IPS-18a (cell line): ENCODE data around the gene ADARB2.

ENCODE experiments used
- H3K27ac ChIP-seq: one replicate; pipeline ENCODE4 v1.5.1; 2013; ENCODE audit warnings: low read length
- H3K27me3 ChIP-seq: one replicate; pipeline ENCODE4 v1.6.1; 2013; ENCODE audit warnings: mild to moderate bottlenecking, low read length; ENCODE audit not compliant: control insufficient read depth, insufficient read depth
- H3K36me3 ChIP-seq: one replicate; pipeline ENCODE4 v1.6.1; 2013; ENCODE audit warnings: low read depth, low read length; ENCODE audit not compliant: control insufficient read depth
- H3K4me1 ChIP-seq: one replicate; pipeline ENCODE4 v1.6.1; 2013; ENCODE audit warnings: low read depth, low read length; ENCODE audit not compliant: control insufficient read depth
- H3K4me3 ChIP-seq: one replicate; pipeline ENCODE4 v1.5.1; 2013; ENCODE audit warnings: low read length
- H3K9ac ChIP-seq: one replicate; pipeline ENCODE4 v1.6.1; 2013; ENCODE audit warnings: mild to moderate bottlenecking, low read length, moderate library complexity
- H3K9me3 ChIP-seq: one replicate; pipeline ENCODE4 v1.6.1; 2013; ENCODE audit warnings: low read depth, low read length; ENCODE audit not compliant: control insufficient read depth

The ADARB2 gene

DNA sequence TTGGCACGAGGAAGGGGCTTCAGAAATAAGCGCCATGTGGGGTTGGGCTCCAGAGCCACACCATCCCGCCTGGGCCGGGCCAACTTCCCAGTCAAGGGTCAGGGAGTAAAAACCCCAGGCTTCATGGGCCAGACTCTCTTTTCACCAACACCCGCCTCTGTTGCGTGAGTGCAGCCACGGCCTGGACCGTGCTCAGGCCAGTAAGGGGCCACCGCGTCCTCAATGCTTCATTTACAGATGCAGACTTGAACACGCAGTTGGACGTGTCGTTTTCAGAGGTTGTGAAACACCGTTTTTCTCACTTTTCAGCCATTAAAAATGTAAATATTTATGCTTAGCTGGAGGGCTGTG is 520.1 kb downstream of the ADARB2 start:
- Histone ChIP-seq H3K9me3 (no peaks in the 10 kb centered on the region), H3K36me3 (no peaks in the 10 kb centered on the region), H3K4me1 (no peaks in the 10 kb centered on the region), H3K4me3 (no peak overlapping the region), H3K27ac (no peak overlapping the region), H3K9ac (no peak overlapping the region), H3K27me3 (no peaks in the 10 kb centered on the region)

DNA sequence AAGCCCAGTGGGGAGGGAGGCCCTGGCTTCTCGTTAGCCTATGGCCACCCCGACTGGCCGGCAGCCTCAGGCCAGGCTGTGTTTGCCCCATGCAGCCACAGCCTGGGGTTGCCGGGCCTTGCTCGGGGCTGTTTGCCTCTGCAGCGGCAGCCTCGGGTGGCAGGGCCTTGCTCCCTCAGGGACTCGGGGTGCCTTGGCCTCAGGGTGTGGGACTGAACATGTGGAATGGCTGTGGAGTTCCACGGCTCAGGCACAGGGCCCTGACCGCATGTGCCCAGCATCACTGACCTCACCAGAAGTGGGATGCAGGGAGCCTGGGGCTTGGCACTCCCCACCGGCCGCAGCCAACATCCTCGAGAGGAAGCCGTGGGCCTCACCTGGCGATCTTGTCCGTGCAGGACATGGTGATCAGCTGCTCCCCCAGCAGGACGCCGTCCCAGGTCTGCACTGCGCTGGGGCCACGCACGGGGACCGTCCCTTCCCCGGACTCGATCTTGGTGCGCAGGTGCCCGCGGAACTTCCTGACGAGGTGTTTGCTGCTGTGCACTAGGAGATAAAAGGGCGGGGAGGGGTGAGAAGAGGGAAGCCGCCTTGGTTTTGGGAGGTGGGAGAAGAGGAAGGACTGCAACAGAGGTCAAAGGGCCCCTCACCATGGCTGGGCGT is 520.6 kb downstream of the ADARB2 start:
- Histone ChIP-seq H3K36me3 (no peaks in the 10 kb centered on the region), H3K4me3 (no peak overlapping the region), H3K9ac (no peak overlapping the region), H3K27me3 (no peaks in the 10 kb centered on the region), H3K4me1 (no peaks in the 10 kb centered on the region), H3K27ac (no peak overlapping the region), H3K9me3 (no peaks in the 10 kb centered on the region)

DNA sequence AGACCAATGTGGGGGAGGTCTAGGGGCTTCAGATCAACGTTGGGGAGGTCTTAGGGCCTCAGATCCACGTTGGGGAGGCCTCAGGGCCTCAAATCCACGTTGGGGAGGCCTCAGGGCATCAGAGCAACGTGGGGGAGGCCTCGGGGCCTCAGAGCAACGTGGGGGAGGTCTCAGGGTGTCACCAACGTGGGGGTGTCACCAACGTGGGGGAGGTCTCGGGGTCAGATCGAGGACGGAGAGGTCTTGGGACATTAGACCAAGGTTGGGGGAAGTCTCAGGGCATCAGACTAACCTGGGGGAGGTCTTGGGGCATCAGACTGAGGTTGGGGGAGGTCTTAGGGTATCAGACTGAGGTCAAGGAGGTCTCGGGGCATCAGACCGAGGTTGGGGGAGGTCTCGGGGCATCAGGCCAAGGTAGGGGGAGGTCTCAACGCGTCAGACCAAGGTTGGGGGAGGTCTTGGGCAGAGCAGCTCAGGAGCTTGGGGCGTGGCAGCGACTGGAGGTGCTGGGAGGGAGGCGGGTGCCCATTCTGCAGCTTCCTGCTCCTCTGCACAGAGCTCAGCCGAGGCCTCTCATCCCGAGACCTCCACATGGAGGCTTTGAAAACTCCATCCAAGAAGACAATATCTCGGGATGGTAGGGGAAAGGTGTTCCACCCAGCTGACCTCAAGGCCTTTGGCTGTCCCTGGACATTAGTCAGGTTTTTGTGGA is 521.3 kb downstream of the ADARB2 start:
- H3K36me3 ChIP-seq: no peaks in the 10 kb centered on the region
- H3K4me1 ChIP-seq: no peaks in the 10 kb centered on the region
- no peak overlapping the region for H3K27ac ChIP-seq
- no peaks in the 10 kb centered on the region for H3K27me3 ChIP-seq
- H3K9me3 ChIP-seq: no peaks in the 10 kb centered on the region
- no peak overlapping the region for H3K9ac ChIP-seq
- H3K4me3 ChIP-seq: no peak overlapping the region

DNA sequence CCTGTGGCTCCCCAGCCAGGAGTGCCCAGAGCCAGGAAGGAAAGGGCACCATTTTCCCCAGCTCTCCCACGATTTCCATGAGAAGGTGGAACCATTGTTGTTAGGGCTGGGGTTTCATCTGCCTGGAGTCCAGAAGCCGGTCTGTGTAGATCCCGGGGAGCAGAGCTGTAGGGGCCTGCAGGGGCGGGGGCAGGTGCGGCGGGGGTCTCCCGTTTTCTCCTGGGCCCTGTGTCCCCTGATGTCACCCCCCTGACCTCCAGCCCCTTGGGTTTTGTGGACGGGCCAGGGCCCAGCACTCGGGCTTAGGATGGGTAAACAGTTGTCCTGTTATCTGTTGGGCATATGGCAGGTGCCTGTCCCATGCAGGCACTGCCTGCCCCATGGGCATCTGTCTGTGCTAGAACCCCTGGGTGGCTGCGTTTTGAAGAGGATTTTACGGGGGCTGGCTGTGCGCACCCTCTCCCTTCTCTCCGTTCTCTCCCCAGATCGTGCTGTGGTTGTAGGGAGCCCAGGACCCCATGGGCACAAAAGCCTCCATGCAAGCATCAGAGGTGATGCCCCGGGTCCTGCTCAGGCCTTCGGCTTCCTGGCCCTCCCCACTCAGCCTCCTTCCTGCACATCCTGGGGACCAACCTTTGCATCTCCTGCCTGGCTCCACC is 522.3 kb downstream of the ADARB2 start:
- H3K9ac ChIP-seq: no peak overlapping the region
- H3K9me3 ChIP-seq: no peaks in the 10 kb centered on the region
- no peak overlapping the region for H3K4me3 ChIP-seq
- no peaks in the 10 kb centered on the region for H3K4me1 ChIP-seq
- no peaks in the 10 kb centered on the region for H3K36me3 ChIP-seq
- no peaks in the 10 kb centered on the region for H3K27me3 ChIP-seq
- no peak overlapping the region for H3K27ac ChIP-seq

DNA sequence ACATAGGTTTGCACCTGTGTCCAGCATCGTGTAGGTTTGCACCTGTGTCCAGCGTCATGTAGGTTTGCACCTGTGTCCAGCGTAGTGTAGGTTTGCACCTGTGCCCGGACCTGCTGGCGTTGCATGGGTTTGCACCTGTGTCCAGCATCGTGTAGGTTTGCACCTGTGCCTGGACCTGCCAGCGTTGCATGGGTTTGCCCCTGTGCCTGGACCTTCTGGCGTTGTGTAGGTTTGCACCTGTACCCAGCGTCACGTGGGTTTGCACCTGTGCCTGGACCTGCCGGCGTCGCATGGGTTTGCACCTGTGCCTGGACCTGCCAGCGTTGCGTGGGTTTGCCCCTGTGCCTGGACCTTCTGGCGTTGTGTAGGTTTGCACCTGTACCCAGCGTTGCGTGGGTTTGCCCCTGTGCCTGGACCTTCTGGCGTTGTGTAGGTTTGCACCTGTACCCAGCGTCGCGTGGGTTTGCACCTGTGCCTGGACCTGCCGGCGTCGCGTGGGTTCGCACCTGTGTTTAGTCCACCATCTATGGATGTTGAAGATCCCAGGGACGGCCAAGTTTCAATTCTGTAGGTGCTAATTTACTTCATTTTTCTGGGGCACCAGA is 523.2 kb downstream of the ADARB2 start:
- Histone ChIP-seq H3K4me3 (no peak overlapping the region), H3K4me1 (no peaks in the 10 kb centered on the region), H3K9ac (no peak overlapping the region), H3K9me3 (no peaks in the 10 kb centered on the region), H3K27me3 (no peaks in the 10 kb centered on the region), H3K27ac (no peak overlapping the region), H3K36me3 (no peaks in the 10 kb centered on the region)

DNA sequence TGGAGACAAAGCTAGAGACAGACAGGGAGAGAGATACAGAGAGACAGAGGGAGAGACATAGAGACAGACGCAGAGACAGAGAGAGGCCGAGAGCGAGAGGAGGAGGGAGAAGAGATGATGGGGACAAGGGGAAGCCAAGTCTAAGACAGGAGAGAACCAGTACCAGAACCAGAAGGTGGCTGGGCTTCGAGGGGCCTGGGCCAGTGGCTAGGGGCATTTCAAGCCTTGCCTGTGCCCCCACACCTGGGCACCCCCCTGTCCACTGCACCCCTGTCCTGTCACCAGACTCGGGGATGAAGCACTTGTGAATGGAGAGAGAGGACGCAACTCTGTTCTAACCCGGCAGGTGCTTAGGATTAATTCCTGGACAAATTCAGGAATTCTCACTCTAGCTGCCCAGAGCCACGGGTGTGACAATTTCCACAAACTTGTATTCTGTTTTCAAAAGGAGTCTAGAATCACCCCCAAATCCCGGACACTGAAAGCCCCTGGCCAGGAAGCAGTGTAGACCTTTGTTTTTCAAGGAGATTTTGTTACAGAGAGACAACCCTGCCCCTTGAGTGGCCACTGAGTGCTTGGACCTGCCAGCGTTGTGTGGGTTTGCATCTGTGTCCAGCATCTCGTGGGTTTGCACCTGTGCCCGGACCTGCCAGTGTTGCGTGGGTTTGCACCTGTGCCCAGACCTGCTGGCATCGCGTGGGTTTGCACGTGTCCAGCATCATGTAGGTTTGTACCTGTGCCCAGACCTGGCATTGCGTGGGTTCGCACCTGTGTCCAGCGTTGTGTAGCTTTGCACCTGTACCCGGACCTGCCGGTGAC is 523.9 kb downstream of the ADARB2 start:
- Histone ChIP-seq H3K9ac (no peak overlapping the region), H3K36me3 (no peaks in the 10 kb centered on the region), H3K27me3 (no peaks in the 10 kb centered on the region), H3K9me3 (no peaks in the 10 kb centered on the region), H3K4me1 (no peaks in the 10 kb centered on the region), H3K27ac (no peak overlapping the region), H3K4me3 (no peak overlapping the region)

DNA sequence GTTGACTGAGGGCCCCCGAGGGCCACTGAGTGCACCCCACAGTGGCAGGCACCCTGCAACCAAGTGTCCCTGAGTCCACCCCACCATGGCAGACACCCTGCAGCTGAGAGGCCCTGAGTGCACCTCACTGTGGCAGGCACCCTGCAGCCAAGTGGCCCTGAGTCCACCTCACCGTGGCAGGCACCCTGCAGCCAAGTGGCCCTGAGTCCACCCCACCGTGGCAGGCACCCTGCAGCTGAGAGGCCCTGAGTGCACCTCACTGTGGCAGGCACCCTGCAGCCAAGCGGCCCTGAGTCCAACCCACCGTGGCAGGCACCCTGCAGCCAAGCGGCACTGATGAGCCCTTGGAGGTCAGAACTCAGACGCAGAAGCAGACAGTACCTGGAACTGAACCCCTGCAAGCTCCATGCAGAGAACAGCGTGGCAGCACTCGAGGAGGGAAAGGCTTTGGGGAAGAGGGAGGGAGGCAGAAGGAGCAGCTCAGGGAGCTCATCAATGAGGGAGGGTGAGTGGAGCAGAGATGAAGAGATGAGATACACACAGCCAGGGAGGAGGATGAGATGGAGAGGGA is 524.7 kb downstream of the ADARB2 start:
- Histone ChIP-seq H3K27ac (no peak overlapping the region), H3K36me3 (no peaks in the 10 kb centered on the region), H3K4me1 (no peaks in the 10 kb centered on the region), H3K9me3 (no peaks in the 10 kb centered on the region), H3K27me3 (no peaks in the 10 kb centered on the region), H3K4me3 (no peak overlapping the region), H3K9ac (no peak overlapping the region)

DNA sequence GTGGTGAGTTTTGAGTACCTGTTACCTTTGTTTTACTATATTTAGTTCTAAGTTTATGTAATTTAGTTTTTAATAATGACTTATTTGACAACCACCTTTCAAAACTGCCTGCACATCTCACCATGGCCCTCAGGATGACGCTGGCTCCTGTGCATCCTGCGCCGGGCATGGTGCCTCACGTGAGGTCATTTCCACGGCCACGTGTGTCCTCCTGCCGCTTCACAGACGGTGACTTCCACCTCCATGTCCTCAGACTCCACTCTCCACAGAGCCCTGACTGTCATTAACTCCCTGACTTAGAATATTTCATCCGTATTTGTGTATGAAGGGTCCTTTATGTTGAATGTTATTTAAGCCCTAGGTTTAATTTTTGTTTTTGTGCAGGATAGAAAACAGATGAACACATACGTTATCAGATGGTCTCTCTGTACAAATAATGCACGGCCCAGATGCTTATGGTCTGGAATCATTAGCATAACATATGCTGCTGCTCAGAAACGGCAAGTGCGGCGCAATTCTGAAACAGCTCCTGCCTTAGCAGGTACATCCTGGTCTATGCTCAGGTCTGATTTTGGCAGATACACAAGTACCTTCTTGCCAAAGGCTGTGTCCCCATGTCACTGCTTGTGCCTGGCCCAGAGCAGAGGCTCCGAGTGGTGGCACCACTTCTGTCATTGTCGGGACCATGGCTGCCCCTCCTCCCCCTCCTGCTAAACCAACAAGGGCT is 525.3 kb downstream of the ADARB2 start:
- no peaks in the 10 kb centered on the region for H3K27me3 ChIP-seq
- H3K4me3 ChIP-seq: no peak overlapping the region
- no peaks in the 10 kb centered on the region for H3K9me3 ChIP-seq
- H3K9ac ChIP-seq: no peak overlapping the region
- H3K4me1 ChIP-seq: no peaks in the 10 kb centered on the region
- H3K27ac ChIP-seq: no peak overlapping the region
- H3K36me3 ChIP-seq: no peaks in the 10 kb centered on the region

DNA sequence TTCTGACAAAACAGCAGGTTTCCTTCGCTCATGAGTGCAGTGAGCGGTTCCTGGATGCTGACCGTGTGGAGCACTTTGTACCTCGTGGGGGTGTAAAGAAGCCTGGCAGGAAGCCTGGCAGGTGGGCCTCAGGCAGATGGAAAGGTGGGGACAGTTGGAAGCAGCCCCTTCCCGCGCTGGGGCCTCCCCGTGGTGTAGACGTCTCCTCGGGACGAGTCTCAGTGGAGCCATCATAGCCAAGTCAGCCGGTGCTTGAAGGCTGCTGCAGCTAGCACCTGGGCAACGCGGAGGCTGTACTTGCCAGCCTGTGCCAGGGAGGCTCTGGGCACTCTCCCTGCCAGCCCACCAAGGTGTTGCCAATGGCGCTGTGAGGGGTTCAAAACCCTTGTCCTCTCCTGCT is 526.7 kb downstream of the ADARB2 start:
- H3K27ac ChIP-seq: no peak overlapping the region
- H3K36me3 ChIP-seq: no peaks in the 10 kb centered on the region
- no peaks in the 10 kb centered on the region for H3K4me1 ChIP-seq
- H3K4me3 ChIP-seq: no peak overlapping the region
- no peaks in the 10 kb centered on the region for H3K9me3 ChIP-seq
- H3K27me3 ChIP-seq: no peaks in the 10 kb centered on the region
- H3K9ac ChIP-seq: no peak overlapping the region

DNA sequence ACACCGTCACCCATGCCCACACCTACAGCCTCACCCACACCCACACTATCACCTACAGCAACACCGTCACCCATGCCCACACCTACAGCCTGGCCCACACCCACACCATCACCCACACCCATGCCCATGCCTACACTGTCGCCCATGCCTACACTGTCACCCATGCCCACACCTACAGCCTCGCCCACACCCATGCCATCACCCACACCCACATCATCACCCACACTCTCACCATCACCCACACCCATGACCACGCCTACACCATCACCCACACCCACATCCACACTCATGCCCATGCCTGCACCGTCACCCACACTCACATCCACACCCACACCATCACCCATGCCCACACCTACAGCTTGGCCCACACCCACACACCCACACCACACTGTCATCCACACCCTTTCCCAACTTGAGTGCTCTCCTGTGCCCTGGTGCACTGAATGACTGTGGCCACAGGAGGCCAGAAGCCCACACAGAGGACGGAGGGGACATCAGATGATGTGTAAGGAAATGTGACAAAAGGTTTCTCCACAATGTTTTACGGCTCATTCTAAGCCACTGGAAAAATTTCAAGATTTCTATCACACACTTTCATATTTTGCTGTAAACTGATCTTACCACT is 527.9 kb downstream of the ADARB2 start:
- Histone ChIP-seq H3K4me1 (no peaks in the 10 kb centered on the region), H3K4me3 (no peak overlapping the region), H3K27ac (no peak overlapping the region), H3K9me3 (no peaks in the 10 kb centered on the region), H3K9ac (no peak overlapping the region), H3K36me3 (no peaks in the 10 kb centered on the region), H3K27me3 (no peaks in the 10 kb centered on the region)
